ENCODE data around the gene SF3B2.
"Not testable (repeated sequence)": the region's sequence is repeated elsewhere in the genome, so short reads cannot be mapped to it uniquely, and the experiment has no call there.

The SF3B2 gene

GRCh38 chr11:66051766-66052663, at the start of gene SF3B2:
TSS of gene SF3B2 (plus strand) at chr11:66052364. CDS start at chr11:66052385, 21 bp downstream.
- DNase-seq: peak; percentile 98

- DNase-seq: peak; percentile 69
These were observed 49.4 kb upstream of the SF3B2 start for GRCh38 chr11:66002648-66003225.

- DNase-seq: no peak
These were observed 48.9 kb upstream of the SF3B2 start for GRCh38 chr11:66003291-66003690.

- no peak for DNase-seq
These were observed 48.0 kb upstream of the SF3B2 start for GRCh38 chr11:66004186-66004585.

GRCh38 chr11:66006134-66006890, 45.9 kb upstream of the SF3B2 start:
- no peak for DNase-seq

- no peak for DNase-seq
These were observed 45.3 kb upstream of the SF3B2 start for GRCh38 chr11:66006891-66007176.

GRCh38 chr11:66007201-66007634, 44.9 kb upstream of the SF3B2 start:
- no peak for DNase-seq

GRCh38 chr11:66008095-66008467, 44.1 kb upstream of the SF3B2 start:
- DNase-seq: no peak

GRCh38 chr11:66008468-66009101, 43.6 kb upstream of the SF3B2 start:
- no peak for DNase-seq

GRCh38 chr11:66010036-66010435, 42.1 kb upstream of the SF3B2 start:
- not testable (repeated sequence) for DNase-seq

GRCh38 chr11:66011239-66011784, 40.9 kb upstream of the SF3B2 start:
- no peak for DNase-seq

GRCh38 chr11:66011785-66012303, 40.3 kb upstream of the SF3B2 start, which contains the start of gene CST6:
TSS of gene CST6 (plus strand) at chr11:66012008. CDS start at chr11:66012045, 37 bp downstream.
- DNase-seq: no peak

- DNase-seq: no peak
These were observed 39.7 kb upstream of the SF3B2 start for GRCh38 chr11:66012371-66012945.

GRCh38 chr11:66012946-66013761, 39.0 kb upstream of the SF3B2 start:
- DNase-seq: no peak

- no peak for DNase-seq
These were observed 38.4 kb upstream of the SF3B2 start for GRCh38 chr11:66013762-66014100.

GRCh38 chr11:66014804-66015453, 37.2 kb upstream of the SF3B2 start:
- no peak for DNase-seq

GRCh38 chr11:66015454-66015881, 36.7 kb upstream of the SF3B2 start:
- DNase-seq: no peak

GRCh38 chr11:66015936-66016792, 36.0 kb upstream of the SF3B2 start:
- DNase-seq: no peak

GRCh38 chr11:66016793-66017177, 35.4 kb upstream of the SF3B2 start:
- no peak for DNase-seq

GRCh38 chr11:66017321-66017720, 34.8 kb upstream of the SF3B2 start:
- DNase-seq: no peak

Measured in NCI-H1436 (cell line).